Tibial nerve (tissue), 4 donors: ENCODE data around the gene RABEP1.

Source experiments
- EP300 ChIP-seq, 2 donors: sonication (generic); formaldehyde crosslinking; IDR thresholded peaks; one replicate each; pipeline ENCODE4 v1.6.1; 2017; ENCODE audit warnings: antibody characterized with exemption in 2 of 2, mild to moderate bottlenecking in 1 of 2
- POLR2A ChIP-seq, 2 donors: fragments of 450-650 bp; IDR thresholded peaks; one replicate each; pipeline ENCODE4 v1.6.1; 2017; ENCODE audit warnings: antibody characterized with exemption in 2 of 2, mild to moderate bottlenecking in 2 of 2, moderate library complexity in 2 of 2
- TF ChIP-seq, protein P1 (sequence below), 5 experiments: fragments of 200-600 bp in 3 of 5; fragments of 450-650 bp in 2 of 5; sonication (generic) in 3 of 5; IDR thresholded peaks; one replicate each; pipeline ENCODE4 v1.5.1; 2016 to 2019; ENCODE audit warnings: antibody characterized with exemption in 5 of 5, mild to moderate bottlenecking in 3 of 5, moderate library complexity in 2 of 5

DNA sequence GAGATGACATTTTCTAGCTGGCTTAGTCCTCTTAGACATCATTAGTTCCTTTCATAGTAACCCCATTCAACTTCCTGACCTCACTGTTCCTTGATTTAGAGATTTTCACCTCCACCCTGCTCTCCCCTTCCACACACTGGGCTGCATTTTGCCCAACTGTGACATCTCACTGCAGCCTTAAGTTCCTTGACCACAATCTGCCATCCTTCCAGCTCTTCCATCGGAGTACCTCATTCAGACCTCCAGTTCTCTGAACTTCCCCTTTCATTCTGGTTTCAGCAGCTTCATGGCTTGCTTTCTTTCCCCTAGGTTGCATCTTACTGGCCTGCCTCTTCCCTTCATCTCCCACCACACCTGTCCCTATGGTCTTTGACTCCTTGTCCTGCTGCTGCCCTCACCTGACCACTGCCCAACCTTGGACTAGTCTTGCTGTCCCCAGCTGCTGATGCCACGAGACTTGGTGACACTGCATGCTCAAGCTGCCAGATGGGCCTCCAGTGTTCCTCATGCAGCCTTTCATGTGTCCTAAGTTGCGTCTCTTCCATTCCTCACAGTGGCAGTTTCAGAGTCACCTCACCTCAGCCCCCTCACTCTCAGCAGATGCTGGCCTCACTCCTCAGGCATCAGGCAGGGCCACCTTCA lies 96.6 kb downstream of the RABEP1 start:
- TF ChIP-seq, protein P1, sequence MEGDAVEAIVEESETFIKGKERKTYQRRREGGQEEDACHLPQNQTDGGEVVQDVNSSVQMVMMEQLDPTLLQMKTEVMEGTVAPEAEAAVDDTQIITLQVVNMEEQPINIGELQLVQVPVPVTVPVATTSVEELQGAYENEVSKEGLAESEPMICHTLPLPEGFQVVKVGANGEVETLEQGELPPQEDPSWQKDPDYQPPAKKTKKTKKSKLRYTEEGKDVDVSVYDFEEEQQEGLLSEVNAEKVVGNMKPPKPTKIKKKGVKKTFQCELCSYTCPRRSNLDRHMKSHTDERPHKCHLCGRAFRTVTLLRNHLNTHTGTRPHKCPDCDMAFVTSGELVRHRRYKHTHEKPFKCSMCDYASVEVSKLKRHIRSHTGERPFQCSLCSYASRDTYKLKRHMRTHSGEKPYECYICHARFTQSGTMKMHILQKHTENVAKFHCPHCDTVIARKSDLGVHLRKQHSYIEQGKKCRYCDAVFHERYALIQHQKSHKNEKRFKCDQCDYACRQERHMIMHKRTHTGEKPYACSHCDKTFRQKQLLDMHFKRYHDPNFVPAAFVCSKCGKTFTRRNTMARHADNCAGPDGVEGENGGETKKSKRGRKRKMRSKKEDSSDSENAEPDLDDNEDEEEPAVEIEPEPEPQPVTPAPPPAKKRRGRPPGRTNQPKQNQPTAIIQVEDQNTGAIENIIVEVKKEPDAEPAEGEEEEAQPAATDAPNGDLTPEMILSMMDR (IDR thresholded peaks at IDR 0.05), result no peak
- TF ChIP-seq POLR2A (IDR thresholded peaks at IDR 0.05), result no peak
- no peak for TF ChIP-seq EP300 (IDR thresholded peaks at IDR 0.05)
